Non-pigmented ciliary epithelial cell (primary cell): Measurements from ENCODE around the gene ZCCHC17.
A peak's percentile ranks its signal among the peaks of the same experiment; 100 is the strongest.
"Not testable (repeated sequence)": the region's sequence is repeated elsewhere in the genome, so short reads cannot be mapped to it uniquely, and the experiment has no call there.

ENCODE experiments used
- DNase-seq: peaks from one replicate; pipeline ENCODE4 v3.0.0-alpha.2; 2010; ENCODE audit warnings: low read depth

Gene ZCCHC17

DNA sequence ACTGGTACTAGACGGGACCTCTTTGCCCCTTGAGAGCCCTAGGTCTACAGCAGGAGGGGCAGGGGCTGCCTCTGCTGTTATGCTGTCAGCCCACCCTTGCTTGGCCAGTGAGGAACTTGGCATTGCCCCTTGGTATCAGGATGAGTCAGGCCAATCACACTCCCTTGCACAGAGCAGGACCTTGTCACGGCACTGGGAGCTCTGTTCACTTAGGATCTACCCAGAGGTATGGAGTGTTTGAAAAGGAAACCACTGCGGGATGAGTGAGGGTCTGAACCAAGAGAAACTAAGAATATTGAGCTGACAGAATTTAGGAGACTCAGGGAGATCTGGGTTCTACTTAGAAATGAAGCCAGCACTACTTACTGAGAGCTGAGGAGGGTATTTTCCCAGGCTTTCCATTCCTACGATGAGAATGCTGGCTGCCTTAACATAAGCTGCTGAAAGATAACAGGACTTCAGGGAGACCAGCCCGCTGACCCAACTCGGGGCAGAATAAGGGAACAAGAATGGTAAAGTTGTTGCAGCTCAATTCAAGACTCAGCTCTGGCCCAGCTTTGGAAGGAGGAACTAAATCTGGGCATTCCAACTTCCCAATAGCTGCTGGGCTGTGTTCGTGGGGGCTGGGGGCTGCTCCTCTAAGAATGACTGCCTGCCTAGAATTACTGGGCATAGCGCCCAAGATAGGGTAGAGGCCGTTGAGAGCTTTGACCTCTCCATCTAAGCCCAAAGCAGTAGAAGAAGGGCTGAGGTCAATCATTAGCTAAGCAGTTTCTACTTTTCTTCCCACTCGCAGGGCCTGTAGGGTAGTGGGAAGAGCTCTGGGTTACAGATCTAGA, 74.5 kb downstream of the ZCCHC17 start:
- DNase-seq, result no peak

DNA sequence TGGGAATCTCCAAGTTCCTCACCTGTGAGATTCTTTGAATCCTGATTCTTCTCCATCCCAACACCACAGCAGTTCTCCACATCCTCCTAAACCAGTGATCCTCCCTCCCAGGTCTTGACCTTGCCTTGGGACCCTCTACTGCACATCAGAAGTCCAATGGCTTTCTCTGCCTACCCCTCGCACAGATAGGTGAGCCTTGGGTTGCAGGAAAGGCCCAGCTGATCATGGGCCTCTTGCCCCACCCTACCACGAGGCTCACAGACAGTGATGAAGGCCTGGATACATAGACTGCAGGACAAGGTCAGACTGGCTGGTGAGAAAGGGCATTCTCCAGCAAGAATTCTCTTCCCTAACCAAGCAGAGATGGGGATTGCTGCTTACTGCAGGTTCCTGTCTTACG, 75.2 kb downstream of the ZCCHC17 start:
- no peak for DNase-seq

- DNase-seq, result no peak
These were observed 75.9 kb downstream of the ZCCHC17 start for GRCh38 chr1:31372751-31373055.

DNA sequence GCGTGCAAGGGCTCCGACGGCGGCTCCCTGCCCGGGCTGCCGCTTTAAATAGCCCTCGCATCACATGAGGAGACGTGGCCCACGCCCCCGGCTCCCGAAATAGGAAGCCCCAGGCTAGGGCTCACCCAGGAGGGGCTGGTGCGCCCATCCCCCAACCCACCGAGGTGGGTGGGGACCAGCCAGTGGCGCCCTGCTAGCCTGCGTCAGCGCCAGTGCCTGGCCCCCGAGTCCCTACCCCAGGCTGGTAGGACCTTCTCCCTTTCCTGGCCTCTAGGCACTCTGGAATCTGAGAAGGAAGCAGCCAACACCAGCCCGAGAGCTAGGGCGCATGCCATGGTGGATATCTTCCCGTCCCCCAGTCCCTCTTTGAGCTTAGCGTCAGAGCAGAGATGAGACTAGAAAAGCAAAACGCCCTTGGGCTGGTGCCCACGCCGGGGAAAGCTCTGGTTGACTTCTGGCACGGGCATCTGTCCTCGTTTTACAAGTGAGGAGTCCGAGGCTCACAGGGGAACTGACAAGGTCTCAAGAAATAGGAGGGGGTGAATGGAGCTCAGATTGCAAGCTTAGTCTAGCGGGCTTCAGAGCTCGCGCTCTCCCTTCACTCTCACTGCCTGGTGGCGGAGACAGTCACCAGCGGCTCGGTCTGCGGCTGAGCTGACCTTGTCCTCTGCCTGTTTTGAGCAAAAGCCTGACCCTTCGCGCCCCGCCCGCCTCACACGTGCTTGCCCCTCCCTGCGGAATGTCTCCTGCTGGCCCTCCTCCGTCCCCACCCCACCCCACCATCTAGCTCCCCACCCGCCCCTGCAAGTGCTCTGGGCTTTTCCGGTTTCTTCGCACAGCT, 76.4 kb downstream of the ZCCHC17 start, which contains the start of gene FABP3:
Gene FABP3 (minus strand): TSS at position 21 of the 841 bp plus-strand sequence. CDS start 62 bp downstream, outside the sequence.
- DNase-seq, result no peak

DNA sequence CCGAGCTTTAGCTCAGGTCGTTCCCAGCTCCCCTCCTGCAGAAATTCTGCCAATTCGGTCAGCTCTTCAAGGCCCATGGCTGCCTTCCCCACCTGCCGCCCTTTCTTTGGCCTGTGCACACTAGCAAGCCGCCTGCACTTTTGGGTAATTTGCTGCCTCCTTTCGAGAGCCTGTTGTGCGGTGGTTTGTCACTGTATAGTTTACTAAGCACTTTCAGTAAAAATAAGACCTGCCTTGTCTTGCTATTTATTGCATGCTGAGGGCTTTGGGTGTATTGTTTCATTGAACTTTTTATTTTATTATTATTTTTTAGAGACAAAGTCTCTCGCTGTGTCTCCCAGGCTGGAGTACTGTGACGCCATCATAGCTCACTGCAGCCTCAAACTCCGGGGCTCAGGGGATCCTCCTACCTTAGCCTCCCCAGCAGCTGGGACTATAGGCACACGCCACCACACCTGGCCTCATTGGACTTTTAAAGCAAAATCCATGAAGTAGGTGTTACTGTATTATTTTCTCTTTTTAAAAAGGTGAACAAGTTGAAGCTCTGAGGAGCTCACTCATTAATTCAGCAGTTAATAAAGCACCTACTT, 77.2 kb downstream of the ZCCHC17 start:
- no peak for DNase-seq

DNA sequence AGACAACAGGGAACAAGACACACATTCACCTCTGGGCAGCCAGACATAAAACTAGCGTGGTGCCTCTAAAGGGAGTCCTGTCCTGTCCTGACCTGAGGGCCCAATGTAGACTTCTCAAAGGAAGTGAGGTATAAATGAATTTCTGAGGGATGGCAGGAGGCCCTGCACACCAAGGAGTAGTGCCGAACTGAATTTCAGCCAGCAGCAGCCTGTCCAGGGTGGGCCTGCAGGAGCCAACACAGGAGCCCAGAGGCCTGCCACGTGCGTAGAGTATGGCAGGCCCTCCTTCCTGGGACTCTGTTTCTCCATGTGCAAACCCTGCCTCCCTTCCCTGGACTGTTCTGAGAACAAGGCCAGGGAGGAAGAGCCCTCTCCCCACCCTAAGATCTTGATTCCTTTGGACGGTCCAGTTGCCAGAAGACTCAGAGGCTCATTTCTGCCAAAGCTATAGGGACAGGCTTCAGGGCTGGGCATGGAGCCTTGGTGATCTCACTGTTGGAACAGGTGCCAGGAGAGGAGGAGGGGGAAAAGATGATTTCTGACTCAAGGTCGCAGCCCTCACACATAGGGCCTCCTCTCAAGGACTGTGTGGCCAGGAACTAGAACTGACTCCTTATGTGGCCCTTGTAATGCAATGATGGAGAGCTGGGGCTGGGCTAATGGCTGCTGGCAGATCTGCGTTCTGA, 77.8 kb downstream of the ZCCHC17 start:
- DNase-seq, result no peak

- peak; percentile 84 for DNase-seq
These were observed 79.7 kb downstream of the ZCCHC17 start for GRCh38 chr1:31376375-31377134.

DNA sequence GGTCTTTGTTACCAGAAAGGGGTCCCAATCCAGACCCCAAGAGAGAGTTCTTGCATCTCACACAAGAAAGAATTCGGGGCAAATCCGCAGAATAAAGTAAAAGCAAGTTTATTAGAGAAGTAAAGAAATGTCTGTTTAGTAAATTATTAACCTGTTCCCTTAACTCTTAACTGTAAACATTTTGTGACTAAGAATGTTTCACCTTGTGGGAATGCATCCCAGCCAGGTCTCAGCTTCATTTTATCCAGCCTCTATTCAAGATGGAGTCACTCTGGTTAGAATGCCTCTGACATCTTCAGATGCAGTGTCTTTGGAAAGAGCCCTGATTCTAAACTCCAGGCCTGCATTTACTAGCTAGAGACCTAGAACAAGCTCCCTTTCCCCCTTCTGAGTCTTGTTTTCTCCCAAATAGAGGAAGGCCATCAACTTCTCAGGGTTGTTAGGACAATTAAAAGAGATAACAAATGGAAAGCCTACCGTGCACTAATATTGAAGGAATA, 80.6 kb downstream of the ZCCHC17 start:
- no peak for DNase-seq

- no peak for DNase-seq
These were observed 81.2 kb downstream of the ZCCHC17 start for GRCh38 chr1:31378001-31378400.

GRCh38 chr1:31380181-31380580, 83.3 kb downstream of the ZCCHC17 start:
- no peak for DNase-seq

DNA sequence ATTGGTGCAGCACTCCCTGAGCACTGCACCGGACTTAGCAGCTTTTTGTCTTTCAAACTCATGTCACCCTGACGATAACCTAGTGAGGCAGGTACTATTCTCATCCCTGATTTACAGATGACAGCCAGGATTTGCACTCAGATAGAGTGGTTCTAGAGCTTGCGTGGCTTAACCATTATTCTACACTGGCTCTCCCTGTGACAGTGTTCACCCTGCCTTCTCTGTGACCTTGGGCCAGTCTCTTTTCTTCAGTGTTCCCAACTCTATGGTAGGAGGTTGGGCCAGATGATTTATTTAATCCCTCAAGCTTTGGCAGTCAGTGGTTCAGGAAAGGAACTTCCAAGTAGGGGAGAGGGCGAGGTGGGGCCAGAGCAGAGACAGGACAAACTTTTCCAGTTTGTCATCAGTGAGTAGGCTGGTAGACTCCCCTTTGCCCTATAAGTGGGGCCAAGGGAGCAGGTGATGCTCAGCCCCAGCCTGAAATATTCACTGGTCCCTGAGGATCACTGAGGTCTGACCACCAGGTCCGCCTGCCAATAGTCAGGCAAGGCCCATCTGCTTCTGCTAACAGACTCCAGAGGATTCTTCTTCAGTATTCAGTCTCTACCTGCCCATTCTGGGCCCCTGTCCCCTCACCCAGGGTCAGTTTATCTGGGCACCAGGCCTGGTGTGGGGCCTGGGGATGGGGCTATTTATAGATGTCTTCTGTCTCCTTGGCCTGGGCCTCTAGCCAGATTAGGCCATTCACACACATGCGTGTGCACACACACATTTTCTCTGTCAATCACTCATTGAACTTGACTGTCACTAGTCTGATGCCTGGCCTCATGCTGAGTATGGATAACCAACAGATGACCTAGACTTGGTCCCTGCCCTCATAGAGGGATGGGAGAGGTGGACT, 84.8 kb downstream of the ZCCHC17 start:
- no peak for DNase-seq

DNA sequence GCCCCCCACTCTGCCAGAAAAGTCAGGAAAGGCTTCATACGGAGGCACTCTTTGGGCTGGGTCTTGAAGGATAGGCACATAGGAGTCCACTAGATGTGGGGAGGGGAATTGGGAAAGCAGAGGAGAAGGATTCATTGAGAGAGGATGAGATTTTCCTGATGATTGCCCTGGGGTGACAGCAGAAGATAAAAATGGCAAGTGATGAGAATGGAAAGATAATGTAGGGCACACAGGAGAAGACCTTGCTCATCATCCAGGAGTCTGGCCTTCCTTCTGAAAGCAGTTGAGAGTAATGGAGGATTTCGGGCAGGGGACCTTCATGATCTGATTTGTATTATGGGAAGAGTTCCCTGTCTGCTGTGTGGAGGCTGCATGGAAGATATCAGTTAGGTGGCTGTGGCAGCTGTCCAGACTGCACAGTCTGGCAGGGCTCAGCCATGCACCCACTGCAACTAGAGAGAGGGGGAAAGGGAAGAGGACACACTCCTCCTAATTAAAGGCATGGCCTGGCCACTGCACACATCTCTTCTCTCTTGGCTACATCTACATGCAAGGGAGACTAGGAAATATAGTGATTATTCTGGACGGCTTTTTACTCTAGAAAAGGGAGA, 85.7 kb downstream of the ZCCHC17 start:
- DNase-seq, result no peak

DNA sequence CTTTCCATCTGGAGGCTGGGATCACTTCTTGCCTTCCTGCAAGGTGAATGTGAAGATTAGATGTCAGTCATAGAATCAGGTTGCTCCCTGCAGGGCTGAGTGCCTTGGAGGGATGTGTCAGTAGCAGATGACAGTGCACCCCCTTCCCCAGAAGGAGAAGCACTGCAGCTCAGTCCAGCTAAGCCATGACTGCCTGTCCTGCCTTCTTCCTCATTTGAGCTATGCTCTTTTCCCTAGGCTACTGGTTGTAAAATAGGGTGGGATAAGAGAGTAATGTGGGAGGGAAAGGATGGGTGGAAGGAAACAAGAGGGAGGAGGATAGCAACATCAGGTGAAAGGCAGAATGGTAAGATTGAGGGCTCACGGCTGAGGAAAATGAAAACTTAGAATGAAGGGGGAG, 87.1 kb downstream of the ZCCHC17 start:
- DNase-seq, result no peak

DNA sequence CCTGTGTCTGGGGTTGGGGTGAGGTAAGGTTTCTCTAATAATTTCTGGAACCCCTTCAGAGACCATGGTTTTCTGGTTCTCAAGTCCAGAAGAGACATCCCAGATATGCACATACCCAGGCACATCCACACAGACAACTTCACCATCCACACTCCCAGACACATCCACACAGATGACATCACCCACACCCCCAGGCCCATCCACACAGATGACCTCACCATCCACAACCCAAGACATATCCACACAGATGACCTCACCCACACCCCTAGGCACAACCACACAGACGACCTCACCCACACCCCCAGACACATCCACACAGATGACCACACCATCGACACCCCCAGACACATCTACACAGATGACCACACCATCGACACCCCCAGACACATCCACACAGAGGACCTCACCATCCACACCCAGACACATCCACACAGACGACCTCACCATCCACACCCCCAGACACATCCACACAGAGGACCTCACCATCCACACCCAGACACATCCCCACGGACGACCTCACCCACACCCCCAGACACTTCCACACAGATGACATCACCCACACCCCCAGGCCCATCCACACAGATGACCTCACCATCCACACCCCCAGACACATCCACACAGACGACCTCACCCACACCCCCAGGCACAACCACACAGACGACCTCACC, 89.9 kb downstream of the ZCCHC17 start:
- DNase-seq, result not testable (repeated sequence)

- no peak for DNase-seq
These were observed 90.8 kb downstream of the ZCCHC17 start for GRCh38 chr1:31387612-31388011.

DNA sequence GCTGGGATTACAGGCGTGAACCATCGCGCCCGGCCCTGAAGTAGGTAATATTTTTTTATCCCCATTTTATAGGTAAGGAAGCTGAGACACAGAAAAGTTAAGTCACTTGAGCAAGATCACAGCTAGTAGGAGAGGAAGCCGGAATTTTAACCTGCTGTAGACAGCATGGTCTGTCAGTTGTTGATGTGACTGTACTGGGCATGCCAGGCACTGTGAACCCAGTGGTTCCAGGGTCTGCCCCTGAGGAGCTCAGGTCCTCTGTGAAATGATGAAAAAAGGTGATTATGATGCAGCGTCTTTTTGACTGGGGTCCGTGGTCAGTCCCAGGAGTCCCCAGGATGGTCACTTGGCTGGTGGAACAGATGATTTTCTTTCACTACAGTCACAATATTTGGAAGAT, 92.8 kb downstream of the ZCCHC17 start:
- DNase-seq, result no peak

DNA sequence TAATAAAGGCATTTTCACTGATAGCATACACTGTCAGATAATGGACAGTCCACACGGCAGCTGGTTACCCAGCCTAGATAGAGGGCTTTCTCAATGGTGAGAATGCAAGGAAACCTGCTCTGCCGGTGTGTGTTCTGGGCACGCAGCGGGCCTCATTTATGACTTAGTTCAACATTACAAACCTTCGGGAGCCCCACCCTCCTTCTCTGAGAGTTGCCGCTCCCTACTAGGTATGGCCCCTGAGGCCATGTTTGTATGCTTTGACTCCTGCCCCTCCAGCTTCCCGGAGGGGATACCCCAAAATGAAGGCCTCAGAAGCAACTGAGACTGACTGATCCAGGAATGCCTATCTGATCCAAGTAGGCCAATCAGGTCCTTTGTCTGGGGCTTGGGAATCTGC, 93.2 kb downstream of the ZCCHC17 start:
- no peak for DNase-seq

DNA sequence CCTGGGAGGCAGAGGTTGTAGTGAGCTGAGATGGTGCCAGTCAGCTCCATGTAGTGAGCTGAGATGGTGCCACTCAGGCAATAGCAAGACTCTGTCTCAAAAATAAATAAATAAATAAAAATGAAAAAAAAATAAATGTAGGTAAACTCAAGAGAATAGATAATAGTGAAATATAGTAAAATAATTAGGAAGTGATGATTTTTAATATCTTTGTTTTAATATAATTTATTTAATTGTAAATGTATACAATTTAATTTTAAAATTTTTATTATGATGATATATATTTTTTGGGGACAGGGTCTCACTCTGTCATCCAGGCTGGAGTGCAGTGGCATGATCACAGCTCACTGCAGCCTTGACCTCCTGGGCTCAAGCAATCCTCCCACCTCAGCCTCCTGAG, 96.6 kb downstream of the ZCCHC17 start:
- DNase-seq, result no peak

- DNase-seq, result no peak
These were observed 97.9 kb downstream of the ZCCHC17 start for GRCh38 chr1:31394584-31395193.
